ENCODE data around the gene MEIS2. TPM values are rescaled to one million over a fixed set of nuclear protein-coding genes. Genes with fewer than 3 reads are reported as not detected.

The MEIS2 gene
- total and polyA plus RNA-seq, 2 of the 13 experiments (the other 11 are each of a cell fraction or from before 2014, with no cell fraction given): 10.7 to 12.4 TPM

DNA sequence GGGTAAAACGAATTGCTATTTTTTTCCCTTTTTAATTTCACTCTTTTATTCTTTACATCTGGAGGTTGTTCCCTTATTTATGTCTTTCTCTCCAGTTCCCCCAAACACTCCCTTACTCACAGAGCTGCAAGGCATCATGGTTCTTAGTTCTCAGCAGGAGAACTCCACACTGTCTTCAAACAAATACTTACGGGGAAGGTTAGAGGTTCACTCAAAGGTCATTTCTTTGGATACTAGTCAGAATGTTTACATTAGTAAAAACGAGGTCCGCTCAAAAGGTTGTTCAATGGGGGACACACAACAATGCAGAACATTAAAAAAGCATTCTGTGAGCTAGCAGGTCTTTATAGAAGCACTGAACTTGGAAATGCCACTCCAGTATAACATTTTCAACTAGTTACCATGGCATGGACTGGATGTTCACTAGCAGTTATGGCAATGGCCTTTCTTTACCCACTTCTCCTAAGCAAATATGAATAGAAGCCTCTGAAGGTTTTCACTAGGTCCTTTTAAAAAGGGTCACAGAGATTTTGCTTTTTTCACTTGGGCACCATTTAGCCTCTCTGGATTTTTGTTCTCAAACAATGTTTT, 201.7 kb downstream of the MEIS2 start:
- Histone ChIP-seq H3K27me3 (ENCODE audit: control insufficient read depth in 1 of 2, insufficient read depth in 2 of 2, low read length in 2 of 2) (no peaks in the 10 kb centered on the region), H2AFZ (ENCODE audit: low read length) (no peak overlapping the region), H3K4me2 (ENCODE audit: low read depth, low read length) (no peak overlapping the region), H4K20me1 (ENCODE audit: insufficient read depth, low read length) (no peaks in the 10 kb centered on the region), H3K4me1 (ENCODE audit: insufficient read depth, low read length) (peaks cover 14% of the 10 kb centered on the region), H3K36me3 (replicated peaks in 1 of 2; ENCODE audit: control insufficient read depth in 1 of 2, insufficient read depth in 2 of 2, low read length in 2 of 2) (peaks cover 2 to 11% of the 10 kb centered on the region in 2 experiments; a peak in 2 of 5 replicates), H3K79me2 (ENCODE audit: insufficient read depth, low read length) (no peaks in the 10 kb centered on the region), H3K9me3 (ENCODE audit: low read length) (no peaks in the 10 kb centered on the region), H3K9ac (ENCODE audit: insufficient read depth, low read depth, low read length) (no peak overlapping the region), H3K4me3 (replicated peaks in 1 of 3; ENCODE audit: insufficient read depth in 1 of 3, low read depth in 2 of 3, low read length in 3 of 3) (no peak overlapping the region), H3K27ac (ENCODE audit: extremely low read length, insufficient read depth, low read length) (no peak overlapping the region)
- BruUV-seq (replicated peaks): no TSS peak
- ChIA-PET POLR2A (interaction anchor here (1.0 kb wide), 1 partner anchor 203 kb away, joined by 3 read pairs; no protein-coding TSS in a partner anchor), CTCF (ENCODE audit: low intra/inter-chr PET ratio, low total read pairs) (no interaction called here)
- TF ChIP-seq, protein P1, sequence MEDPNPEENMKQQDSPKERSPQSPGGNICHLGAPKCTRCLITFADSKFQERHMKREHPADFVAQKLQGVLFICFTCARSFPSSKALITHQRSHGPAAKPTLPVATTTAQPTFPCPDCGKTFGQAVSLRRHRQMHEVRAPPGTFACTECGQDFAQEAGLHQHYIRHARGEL (CRISPR knock-in tag; IDR thresholded peaks at IDR 0.05): no peak
- TF ChIP-seq NR2F6 (IDR thresholded peaks at IDR 0.05): peak; percentile 18; the same call in 1 of the 2 replicates
- TF ChIP-seq NR2F6 (CRISPR knock-in tag; IDR thresholded peaks at IDR 0.05): no peak
- no peak for FAIRE-seq
- in situ Hi-C loops (cut with HindIII; ENCODE audit: extremely low pct_ligation_motif_present, low pct_unique_long_range_greater_than_20kb) (loop anchor here (25.0 kb wide), 1 partner anchor 989 kb away; no protein-coding TSS in a partner anchor), intact Hi-C loops (cut with micrococcal nuclease; ENCODE audit: unreplicated experiment) (no loop called here)
- DNase-seq (ENCODE audit: low spot score): peak; percentile 15
- no peak for ATAC-seq
- WGBS (ENCODE audit: low lambda C conversion rate): 29% methylated on average over 4 of the region's 4 CpGs

DNA sequence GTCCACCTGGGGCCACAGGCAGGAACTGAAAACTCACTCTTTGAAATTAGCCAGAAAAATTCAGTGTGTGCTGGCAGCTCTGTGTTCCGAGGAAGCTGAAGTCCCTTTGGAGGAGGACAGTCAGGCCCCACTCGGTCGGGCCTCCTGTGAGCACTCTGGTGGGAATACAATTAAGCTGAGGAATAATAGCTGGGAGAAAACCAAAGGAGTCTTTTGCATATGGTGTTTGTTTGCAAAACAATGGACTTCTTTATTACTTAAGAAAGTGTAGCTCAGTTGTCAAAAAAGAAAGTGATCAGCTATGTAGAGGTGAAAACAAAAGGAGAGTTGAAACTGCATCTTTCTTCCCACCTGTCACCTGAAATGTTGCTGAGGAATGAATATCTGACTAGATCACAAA, 202.5 kb downstream of the MEIS2 start:
- Histone ChIP-seq H3K9ac (ENCODE audit: insufficient read depth, low read depth, low read length) (no peak overlapping the region), H3K4me1 (ENCODE audit: insufficient read depth, low read length) (peaks cover 13% of the 10 kb centered on the region), H4K20me1 (ENCODE audit: insufficient read depth, low read length) (no peaks in the 10 kb centered on the region), H3K27ac (ENCODE audit: extremely low read length, insufficient read depth, low read length) (no peak overlapping the region), H3K79me2 (ENCODE audit: insufficient read depth, low read length) (no peaks in the 10 kb centered on the region), H3K4me3 (replicated peaks in 1 of 3; ENCODE audit: insufficient read depth in 1 of 3, low read depth in 2 of 3, low read length in 3 of 3) (no peak overlapping the region), H3K4me2 (ENCODE audit: low read depth, low read length) (no peak overlapping the region), H3K36me3 (replicated peaks in 1 of 2; ENCODE audit: control insufficient read depth in 1 of 2, insufficient read depth in 2 of 2, low read length in 2 of 2) (peaks cover 2 to 11% of the 10 kb centered on the region in 2 experiments; a peak in 2 of 5 replicates), H2AFZ (ENCODE audit: low read length) (no peak overlapping the region), H3K27me3 (ENCODE audit: control insufficient read depth in 1 of 2, insufficient read depth in 2 of 2, low read length in 2 of 2) (no peaks in the 10 kb centered on the region), H3K9me3 (ENCODE audit: low read length) (no peaks in the 10 kb centered on the region)
- 94% methylated on average over 3 of the region's 3 CpGs for WGBS (ENCODE audit: low lambda C conversion rate)
- in situ Hi-C loops (cut with HindIII; ENCODE audit: extremely low pct_ligation_motif_present, low pct_unique_long_range_greater_than_20kb): loop anchor here (25.0 kb wide), 1 partner anchor 989 kb away; no protein-coding TSS in a partner anchor
- ATAC-seq (no peak), DNase-seq (ENCODE audit: low spot score) (no peak), FAIRE-seq (no peak)
- no TSS peak for BruUV-seq (replicated peaks)
- ChIA-PET POLR2A (interaction anchor here (1.0 kb wide), 1 partner anchor 203 kb away, joined by 3 read pairs; no protein-coding TSS in a partner anchor), CTCF (ENCODE audit: low intra/inter-chr PET ratio, low total read pairs) (no interaction called here)
- intact Hi-C loops (cut with micrococcal nuclease; ENCODE audit: unreplicated experiment): no loop called here
- no peak for TF ChIP-seq NR3C1 (CRISPR knock-in tag; IDR thresholded peaks at IDR 0.05)
- TF ChIP-seq ZNF180 (CRISPR knock-in tag; IDR thresholded peaks at IDR 0.05; ENCODE audit: borderline replicate concordance, low read depth): no peak
- TF ChIP-seq ZNF17 (CRISPR knock-in tag; IDR thresholded peaks at IDR 0.05): no peak
- TF ChIP-seq POLR2AphosphoS2 (IDR thresholded peaks at IDR 0.05; ENCODE audit: low read depth, low read length): no peak
- TF ChIP-seq ZFP36L2 (CRISPR knock-in tag; IDR thresholded peaks at IDR 0.05): no peak
- no peak for TF ChIP-seq ZNF883 (CRISPR knock-in tag; IDR thresholded peaks at IDR 0.05; ENCODE audit: not compliant biosample characterization)
- TF ChIP-seq ZNF564 (CRISPR knock-in tag; IDR thresholded peaks at IDR 0.05): no peak
- TF ChIP-seq, protein P2, sequence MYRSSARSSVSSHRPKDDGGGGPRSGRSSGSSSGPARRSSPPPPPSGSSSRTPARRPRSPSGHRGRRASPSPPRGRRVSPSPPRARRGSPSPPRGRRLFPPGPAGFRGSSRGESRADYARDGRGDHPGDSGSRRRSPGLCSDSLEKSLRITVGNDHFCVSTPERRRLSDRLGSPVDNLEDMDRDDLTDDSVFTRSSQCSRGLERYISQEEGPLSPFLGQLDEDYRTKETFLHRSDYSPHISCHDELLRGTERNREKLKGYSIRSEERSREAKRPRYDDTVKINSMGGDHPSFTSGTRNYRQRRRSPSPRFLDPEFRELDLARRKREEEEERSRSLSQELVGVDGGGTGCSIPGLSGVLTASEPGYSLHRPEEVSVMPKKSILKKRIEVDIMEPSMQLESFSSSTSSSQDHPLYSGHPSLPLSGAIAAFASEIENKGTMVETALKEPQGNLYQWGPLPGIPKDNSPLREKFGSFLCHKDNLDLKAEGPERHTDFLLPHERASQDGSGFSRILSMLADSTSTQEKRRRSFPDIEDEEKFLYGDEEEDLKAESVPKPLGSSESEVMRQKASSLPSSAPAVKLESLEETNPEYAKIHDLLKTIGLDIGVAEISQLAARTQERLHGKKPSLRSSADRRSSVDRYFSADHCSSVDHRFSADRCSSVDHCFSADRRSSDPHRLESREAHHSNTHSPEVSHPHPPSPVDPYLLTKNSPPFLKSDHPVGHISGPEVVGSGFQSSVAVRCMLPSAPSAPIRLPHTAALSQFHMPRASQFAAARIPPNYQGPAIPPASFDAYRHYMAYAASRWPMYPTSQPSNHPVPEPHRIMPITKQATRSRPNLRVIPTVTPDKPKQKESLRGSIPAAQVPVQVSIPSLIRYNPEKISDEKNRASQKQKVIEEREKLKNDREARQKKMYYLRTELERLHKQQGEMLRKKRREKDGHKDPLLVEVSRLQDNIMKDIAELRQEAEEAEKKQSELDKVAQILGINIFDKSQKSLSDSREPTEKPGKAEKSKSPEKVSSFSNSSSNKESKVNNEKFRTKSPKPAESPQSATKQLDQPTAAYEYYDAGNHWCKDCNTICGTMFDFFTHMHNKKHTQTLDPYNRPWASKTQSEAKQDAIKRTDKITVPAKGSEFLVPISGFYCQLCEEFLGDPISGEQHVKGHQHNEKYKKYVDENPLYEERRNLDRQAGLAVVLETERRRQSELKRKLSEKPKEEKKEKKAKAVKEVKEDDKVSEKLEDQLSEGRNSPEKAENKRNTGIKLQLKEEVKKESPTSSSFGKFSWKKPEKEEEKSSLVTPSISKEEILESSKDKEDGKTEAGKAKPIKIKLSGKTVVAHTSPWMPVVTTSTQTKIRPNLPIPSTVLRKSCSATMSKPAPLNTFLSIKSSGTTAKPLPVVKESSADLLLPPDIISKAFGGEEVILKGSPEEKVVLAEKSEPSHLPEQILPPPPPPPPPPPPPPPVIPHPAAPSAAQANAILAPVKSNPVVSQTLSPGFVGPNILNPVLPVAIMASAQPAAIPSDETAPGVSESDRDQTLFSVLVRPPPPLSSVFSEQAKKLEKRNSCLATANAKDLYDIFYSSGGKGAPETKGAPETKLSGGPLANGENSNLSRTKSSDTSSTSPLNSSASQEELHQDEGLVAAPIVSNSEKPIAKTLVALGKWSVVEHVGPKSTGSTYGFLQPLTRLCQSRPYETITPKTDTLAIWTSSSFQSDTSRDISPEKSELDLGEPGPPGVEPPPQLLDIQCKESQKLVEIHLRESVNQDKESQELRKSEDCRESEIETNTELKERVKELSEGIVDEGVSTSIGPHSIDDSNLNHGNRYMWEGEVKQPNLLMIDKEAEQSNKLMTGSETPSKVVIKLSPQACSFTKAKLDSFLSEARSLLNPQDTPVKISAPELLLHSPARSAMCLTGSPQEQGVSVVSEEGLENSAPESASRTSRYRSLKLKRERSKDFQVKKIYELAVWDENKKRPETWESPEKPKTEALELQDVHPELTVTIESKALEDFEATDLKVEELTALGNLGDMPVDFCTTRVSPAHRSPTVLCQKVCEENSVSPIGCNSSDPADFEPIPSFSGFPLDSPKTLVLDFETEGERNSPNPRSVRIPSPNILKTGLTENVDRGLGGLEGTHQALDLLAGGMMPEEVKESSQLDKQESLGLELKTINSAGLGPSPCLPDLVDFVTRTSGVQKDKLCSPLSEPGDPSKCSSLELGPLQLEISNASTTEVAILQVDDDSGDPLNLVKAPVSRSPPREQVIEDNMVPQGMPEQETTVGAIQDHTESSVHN (CRISPR knock-in tag; IDR thresholded peaks at IDR 0.05): no peak

Measured in HepG2 (cell line).